Esophagus muscularis mucosa (tissue), 4 donors: ENCODE data around the gene PITPNM1. TPM values are rescaled to one million over a fixed set of nuclear protein-coding genes. Genes with fewer than 3 reads are reported as not detected.

Source experiments
- DNase-seq: peaks from one replicate; pipeline ENCODE4 v3.0.0-alpha.2; 2017; ENCODE audit errors: extremely low spot score
- H3K27ac ChIP-seq, 4 donors: fragments of 200-600 bp; sonication (generic); replicated peaks in 1 of 4; 1 replicate in 3 of 4; 2 replicates in 1 of 4; pipeline ENCODE4 v1.5.1; 2016 to 2019; ENCODE audit warnings: mild to moderate bottlenecking in 1 of 4
- H3K27me3 ChIP-seq, 4 donors: fragments of 200-600 bp; sonication (generic); one replicate each; pipeline versions ENCODE4 v1.5.1 to v1.6.0; 2016 to 2019
- H3K36me3 ChIP-seq, 4 donors: fragments of 200-600 bp; sonication (generic); one replicate each; pipeline ENCODE4 v1.5.1; 2016 to 2019
- H3K4me1 ChIP-seq, 4 donors: fragments of 200-600 bp; sonication (generic); one replicate each; pipeline ENCODE4 v1.5.1; 2016 to 2019
- H3K4me3 ChIP-seq, 4 donors: fragments of 200-600 bp; sonication (generic); 1 replicate in 2 of 4; 2 replicates in 2 of 4; pipeline ENCODE4 v1.5.1; 2016 to 2019; ENCODE audit warnings: mild to moderate bottlenecking in 4 of 4, moderate library complexity in 1 of 4
- H3K9me3 ChIP-seq, 4 donors: fragments of 200-600 bp; sonication (generic); 1 replicate in 3 of 4; 2 replicates in 1 of 4; pipeline ENCODE4 v1.5.1; 2016 to 2019
- EP300 ChIP-seq: sonication (generic); formaldehyde crosslinking; IDR thresholded peaks from one replicate; pipeline ENCODE4 v1.6.1; 2017; ENCODE audit warnings: antibody characterized with exemption
- POLR2A ChIP-seq: fragments of 450-650 bp; IDR thresholded peaks from one replicate; pipeline ENCODE4 v1.6.1; 2017; ENCODE audit warnings: antibody characterized with exemption, moderate library complexity, mild to moderate bottlenecking, low read depth
- POLR2AphosphoS5 ChIP-seq, 2 donors: sonication (generic); formaldehyde crosslinking; IDR thresholded peaks; one replicate each; pipeline ENCODE4 v1.6.1; 2017; ENCODE audit warnings: antibody characterized with exemption in 2 of 2
- WGBS: methylation state at CpG from one replicate; pipeline ENCODE4 v1.1.5; 2018; 5-methylcytosine and 5-hydroxymethylcytosine counted together
- intact Hi-C: fragments of 100-400 bp; cut with DNase I; formaldehyde crosslinking; loops from one replicate; pipeline ENCODE4 v1.15.1; 2023
- total RNA-seq, 4 donors: library from RNA; depleted of rRNA; stranded (reverse); fragments of >200 nt; gene quantifications; one replicate each; pipeline versions ENCODE4 v1.1.0 to v1.2.1, GENCODE V29; 2016
- TF ChIP-seq, protein P1 (sequence below), 3 experiments: fragments of 200-600 bp in 2 of 3; fragments of 450-650 bp in 1 of 3; sonication (generic) in 2 of 3; IDR thresholded peaks; one replicate each; pipeline ENCODE4 v1.5.1; 2017 to 2019; ENCODE audit warnings: antibody characterized with exemption in 3 of 3, mild to moderate bottlenecking in 2 of 3, moderate library complexity in 1 of 3

The PITPNM1 gene
- total RNA-seq, 4 donors from 2014 or later = 11.6 to 23.6 (median 15.3) TPM

DNA sequence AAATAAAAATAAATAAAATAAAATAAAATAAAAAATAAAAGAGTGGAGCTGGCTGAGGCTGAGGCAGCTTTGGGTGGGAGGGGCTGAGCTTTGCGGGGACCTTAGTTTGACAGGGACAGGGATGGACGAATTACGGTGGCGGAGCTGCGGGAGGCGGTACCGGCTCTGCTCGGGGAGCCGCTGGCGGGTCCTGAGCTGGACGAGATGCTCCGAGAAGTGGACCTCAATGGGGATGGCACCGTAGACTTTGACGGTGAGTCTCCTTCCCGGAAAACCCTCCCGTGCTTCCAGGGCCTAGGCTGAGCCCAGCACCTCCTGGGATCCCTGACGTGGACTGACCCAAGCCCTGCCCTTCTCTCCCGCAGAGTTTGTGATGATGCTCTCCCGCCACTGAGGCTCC, 46.9 kb downstream of the PITPNM1 start:
- Histone ChIP-seq H3K4me3 (no peak overlapping the region), H3K27ac (no peak overlapping the region), H3K9me3 (no peaks in the 10 kb centered on the region), H3K36me3 (no peaks in the 10 kb centered on the region), H3K27me3 (no peaks in the 10 kb centered on the region), H3K4me1 (no peaks in the 10 kb centered on the region)
- DNase-seq = no peak
- 83% methylated on average over 17 of the region's 19 CpGs for WGBS
- intact Hi-C loops = no loop called here
- TF ChIP-seq EP300 = no peak
- TF ChIP-seq, protein P1, sequence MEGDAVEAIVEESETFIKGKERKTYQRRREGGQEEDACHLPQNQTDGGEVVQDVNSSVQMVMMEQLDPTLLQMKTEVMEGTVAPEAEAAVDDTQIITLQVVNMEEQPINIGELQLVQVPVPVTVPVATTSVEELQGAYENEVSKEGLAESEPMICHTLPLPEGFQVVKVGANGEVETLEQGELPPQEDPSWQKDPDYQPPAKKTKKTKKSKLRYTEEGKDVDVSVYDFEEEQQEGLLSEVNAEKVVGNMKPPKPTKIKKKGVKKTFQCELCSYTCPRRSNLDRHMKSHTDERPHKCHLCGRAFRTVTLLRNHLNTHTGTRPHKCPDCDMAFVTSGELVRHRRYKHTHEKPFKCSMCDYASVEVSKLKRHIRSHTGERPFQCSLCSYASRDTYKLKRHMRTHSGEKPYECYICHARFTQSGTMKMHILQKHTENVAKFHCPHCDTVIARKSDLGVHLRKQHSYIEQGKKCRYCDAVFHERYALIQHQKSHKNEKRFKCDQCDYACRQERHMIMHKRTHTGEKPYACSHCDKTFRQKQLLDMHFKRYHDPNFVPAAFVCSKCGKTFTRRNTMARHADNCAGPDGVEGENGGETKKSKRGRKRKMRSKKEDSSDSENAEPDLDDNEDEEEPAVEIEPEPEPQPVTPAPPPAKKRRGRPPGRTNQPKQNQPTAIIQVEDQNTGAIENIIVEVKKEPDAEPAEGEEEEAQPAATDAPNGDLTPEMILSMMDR (IDR thresholded peaks at IDR 0.05) = no peak
- no peak for TF ChIP-seq POLR2A
- no peak for TF ChIP-seq POLR2AphosphoS5 (IDR thresholded peaks at IDR 0.05)

DNA sequence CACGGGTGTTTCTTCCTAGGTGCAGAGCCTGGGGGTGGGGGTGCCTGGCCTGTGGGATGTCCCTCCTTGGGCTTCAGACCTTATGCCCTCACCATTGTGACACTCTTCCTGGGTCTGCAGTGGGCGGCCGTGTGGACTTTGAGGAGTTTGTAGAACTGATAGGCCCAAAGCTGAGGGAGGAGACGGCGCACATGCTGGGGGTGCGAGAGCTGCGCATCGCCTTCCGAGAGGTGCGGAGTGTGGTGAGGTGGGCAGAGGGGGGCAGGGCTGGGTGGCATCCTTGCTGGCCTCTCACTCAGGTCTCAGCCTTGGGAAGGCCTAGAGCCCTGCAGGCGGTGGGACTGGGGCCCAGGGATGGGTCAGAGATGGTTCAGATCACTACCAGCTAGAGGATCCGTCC, 47.7 kb downstream of the PITPNM1 start:
- 95% methylated on average over 12 of the region's 12 CpGs for WGBS
- Histone ChIP-seq H3K4me1 (no peaks in the 10 kb centered on the region), H3K4me3 (no peak overlapping the region), H3K36me3 (no peaks in the 10 kb centered on the region), H3K27ac (no peak overlapping the region), H3K27me3 (no peaks in the 10 kb centered on the region), H3K9me3 (no peaks in the 10 kb centered on the region)
- TF ChIP-seq, protein P1 (IDR thresholded peaks at IDR 0.05) = no peak
- no peak for TF ChIP-seq POLR2A
- no peak for TF ChIP-seq EP300
- no peak for TF ChIP-seq POLR2AphosphoS5 (IDR thresholded peaks at IDR 0.05)
- intact Hi-C loops = no loop called here
- no peak for DNase-seq

DNA sequence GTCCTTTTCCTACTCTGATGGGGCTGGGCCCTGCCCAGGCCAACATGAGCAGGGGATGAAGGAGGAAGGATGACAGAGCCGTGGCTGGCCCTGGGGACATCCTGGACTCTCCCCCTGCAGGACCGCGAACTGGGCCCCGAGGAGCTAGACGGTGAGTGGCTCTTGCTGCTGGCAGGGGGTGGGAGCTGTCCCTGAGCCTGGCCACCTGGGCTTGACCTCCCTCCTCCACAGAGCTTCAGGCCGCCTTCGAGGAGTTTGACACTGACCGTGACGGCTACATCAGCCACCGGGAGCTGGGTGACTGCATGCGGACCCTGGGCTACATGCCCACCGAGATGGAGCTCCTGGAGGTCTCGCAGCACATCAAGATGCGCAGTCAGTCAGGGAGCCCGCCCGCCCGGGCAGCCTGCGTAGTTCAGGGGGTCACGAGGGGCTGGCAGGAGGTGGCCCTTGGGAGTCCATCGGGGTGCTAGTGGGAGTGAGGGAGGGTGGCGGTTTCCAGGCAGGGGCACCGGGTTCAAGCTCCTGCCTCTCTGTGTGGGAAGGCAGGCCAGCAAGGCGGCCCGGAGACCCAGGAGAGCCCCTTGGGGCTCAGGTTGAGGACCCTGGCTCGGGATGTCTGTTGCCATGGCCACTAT, 49.0 kb downstream of the PITPNM1 start:
- no peak for DNase-seq
- Histone ChIP-seq H3K27ac (no peak overlapping the region), H3K9me3 (no peaks in the 10 kb centered on the region), H3K36me3 (no peaks in the 10 kb centered on the region), H3K4me3 (no peak overlapping the region), H3K4me1 (no peaks in the 10 kb centered on the region), H3K27me3 (no peaks in the 10 kb centered on the region)
- TF ChIP-seq POLR2AphosphoS5 (IDR thresholded peaks at IDR 0.05) (no peak), EP300 (no peak), POLR2A (no peak)
- TF ChIP-seq, protein P1 (IDR thresholded peaks at IDR 0.05) = no peak
- intact Hi-C loops = no loop called here
- WGBS = 67% methylated on average over 6 of the region's 25 CpGs

DNA sequence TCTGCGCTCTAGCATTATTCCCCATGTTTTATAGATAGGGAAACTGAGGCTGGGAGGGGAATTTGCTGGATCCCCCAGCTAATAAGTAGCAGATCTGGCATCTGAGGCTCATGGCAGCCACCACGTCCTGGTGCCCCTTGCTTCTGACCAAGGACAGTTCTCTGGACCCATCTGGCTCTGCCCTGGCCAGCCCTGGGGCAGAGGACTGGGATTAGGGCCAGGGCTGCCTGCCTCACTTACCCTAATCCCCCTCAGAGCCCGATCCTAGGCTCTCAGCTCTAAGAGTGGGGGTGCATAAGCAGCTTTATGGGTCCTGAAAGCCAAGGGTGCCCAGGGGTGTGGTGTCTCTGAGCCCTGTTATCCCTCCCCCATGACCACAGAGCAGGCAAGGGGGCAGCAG, 50.1 kb downstream of the PITPNM1 start, which contains the start of gene CABP4:
TSS of gene CABP4 (plus strand) at position 301 of the 400 bp plus-strand sequence. CDS start at position 371, 70 bp downstream.
- TF ChIP-seq EP300 (no peak), POLR2A (no peak), POLR2AphosphoS5 (IDR thresholded peaks at IDR 0.05) (no peak)
- TF ChIP-seq, protein P1 (IDR thresholded peaks at IDR 0.05) = no peak
- intact Hi-C loops = no loop called here
- 100% methylated on average over 2 of the region's 3 CpGs for WGBS
- no peak for DNase-seq
- Histone ChIP-seq H3K27ac (no peak within 1 kb of the TSS), H3K4me3 (no peak within 1 kb of the TSS), H3K4me1 (no peaks in the 10 kb centered on the region), H3K27me3 (no peaks in the 10 kb centered on the region), H3K36me3 (no peaks in the 10 kb centered on the region), H3K9me3 (no peaks in the 10 kb centered on the region)
